Bronchial epithelial cell (primary cell): ENCODE results near the gene AGAP9. TPM values are rescaled to one million over a fixed set of nuclear protein-coding genes. Genes with fewer than 3 reads are reported as not detected.

ENCODE experiments used
- DNase-seq: peaks from one replicate; pipeline ENCODE4 v3.0.0-alpha.2; 2010; ENCODE audit warnings: low read depth
- FAIRE-seq: peaks from 2 replicates; lab custom pipeline; 2011; peaks lifted over from hg19 to GRCh38; lab: Jason Lieb, UNC
- H3K27me3 ChIP-seq: 2 replicates; pipeline ENCODE4 v1.5.1; 2011; ENCODE audit warnings: low read length; ENCODE audit not compliant: control insufficient read depth, insufficient read depth
- H3K36me3 ChIP-seq: 2 replicates; pipeline ENCODE4 v1.5.1; 2011; ENCODE audit warnings: low read length; ENCODE audit not compliant: control insufficient read depth, insufficient read depth
- H3K4me3 ChIP-seq: 2 replicates; pipeline ENCODE4 v1.5.1; 2011; ENCODE audit warnings: mild to moderate bottlenecking, low read depth, low read length, control low read depth
- CTCF ChIP-seq: IDR thresholded peaks from 2 replicates; pipeline ENCODE4 v1.5.1; 2011; ENCODE audit warnings: mild to moderate bottlenecking, moderate library complexity, low read length, control low read depth, inconsistent platforms; ENCODE audit not compliant: insufficient read depth, severe bottlenecking
- total RNA-seq: library from RNA; depleted of rRNA; stranded (reverse); fragments of >200 nt; gene quantifications from 2 replicates; pipeline ENCODE4 v1.2.1, GENCODE V29; 2014

The AGAP9 gene
- total RNA-seq, 1 donor from 2014 or later, result 3.7 TPM

GRCh38 chr10:47452495-47453140 lies 70.8 kb downstream of the AGAP9 start:
- Histone ChIP-seq H3K36me3 (no peaks in the 10 kb centered on the region), H3K4me3 (no peak overlapping the region), H3K27me3 (peaks cover 2% of the 10 kb centered on the region)
- FAIRE-seq (no peak), DNase-seq (no peak)
- no peak for TF ChIP-seq CTCF

DNA sequence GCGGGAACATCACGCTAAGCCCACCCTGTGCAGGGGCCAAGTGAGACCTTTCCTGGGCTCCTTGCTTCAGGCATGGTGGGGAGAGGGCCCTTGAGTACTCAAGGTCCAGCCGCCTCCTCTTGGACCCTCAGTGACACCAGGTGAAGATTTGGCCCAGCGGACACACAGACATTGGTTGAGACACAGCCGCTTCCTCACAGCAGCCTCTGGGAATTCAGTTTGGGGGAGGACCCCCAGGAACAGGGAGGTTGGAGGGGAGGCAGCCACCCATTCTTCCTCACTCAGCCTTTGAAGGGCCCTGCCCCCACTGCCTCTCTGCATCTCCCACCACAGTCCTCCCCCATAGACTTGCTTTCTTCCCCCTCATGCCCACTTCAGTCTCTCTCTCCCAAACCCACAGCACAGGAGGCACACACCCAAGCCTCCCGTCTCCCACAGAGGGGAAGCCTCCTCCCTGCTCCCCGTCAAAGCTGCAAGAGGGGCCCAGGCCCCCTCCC lies 71.4 kb downstream of the AGAP9 start:
- Histone ChIP-seq H3K4me3 (no peak overlapping the region), H3K27me3 (peaks cover 2% of the 10 kb centered on the region), H3K36me3 (no peaks in the 10 kb centered on the region)
- FAIRE-seq, result no peak
- no peak for TF ChIP-seq CTCF
- DNase-seq, result no peak

Other genes with a start within 250 kb of the AGAP9 start
- gene GDF10, start 223.4 kb downstream of the AGAP9 start, total RNA-seq, result not detected in 2 replicates
- gene GDF2, start 201.2 kb downstream of the AGAP9 start, total RNA-seq, result not detected in 2 replicates
- gene RBP3, start 175.3 kb downstream of the AGAP9 start, total RNA-seq, result not detected in 2 replicates
- under 0.01 and 0.13 TPM in 2 replicates for gene ZNF488, start 139.3 kb downstream of the AGAP9 start, total RNA-seq
- 79.4 and 176 TPM in 2 replicates for gene ANXA8, start 39.5 kb downstream of the AGAP9 start, total RNA-seq
- 1.4 TPM in 1 of 2 replicates, not detected in the other for gene FAM25G, start 31.9 kb downstream of the AGAP9 start, total RNA-seq
- not detected in 2 replicates for gene SYT15B, start 240.0 kb upstream of the AGAP9 start, total RNA-seq